Body of pancreas (tissue), 4 donors: Measurements from ENCODE around the gene DENND10.

ENCODE experiments used
- CTCF ChIP-seq, 7 experiments: fragments of 450-650 bp in 4 of 7; fragments of 200-600 bp in 3 of 7; sonication (generic) in 3 of 7; IDR thresholded peaks; one replicate each; pipeline ENCODE4 v1.5.1; 2016 to 2019; ENCODE audit warnings: antibody characterized with exemption in 7 of 7
- POLR2A ChIP-seq, 3 donors: fragments of 450-650 bp; IDR thresholded peaks; one replicate each; pipeline ENCODE4 v1.6.1; 2016; ENCODE audit warnings: antibody characterized with exemption in 3 of 3, mild to moderate bottlenecking in 2 of 3

- TF ChIP-seq CTCF (IDR thresholded peaks at IDR 0.05), result no peak
- TF ChIP-seq POLR2A (IDR thresholded peaks at IDR 0.05), result no peak
Measured at GRCh38 chr10:119112056-119112455, 8.1 kb downstream of the DENND10 start.
